ENCODE measurements around the gene USP38.

Gene USP38

GRCh38 chr4:143188136-143189088 lies 3.7 kb downstream of the USP38 start:
- DNase-seq (ENCODE audit: low read depth), result no peak
- peak overlapping the region; percentile 69 for H3K4me3 ChIP-seq (ENCODE audit: control insufficient read depth, low read depth, low read length)
- no peak for TF ChIP-seq CTCF (IDR thresholded peaks at IDR 0.05; ENCODE audit: control insufficient read depth, insufficient read depth, low read depth, low read length, missing control alignments)

GRCh38 chr4:143189528-143189927 lies 4.8 kb downstream of the USP38 start:
- no peak overlapping the region for H3K4me3 ChIP-seq (ENCODE audit: control insufficient read depth, low read depth, low read length)
- TF ChIP-seq CTCF (IDR thresholded peaks at IDR 0.05; ENCODE audit: control insufficient read depth, insufficient read depth, low read depth, low read length, missing control alignments), result no peak
- DNase-seq (ENCODE audit: low read depth), result no peak

- no peak for DNase-seq (ENCODE audit: low read depth)
- TF ChIP-seq CTCF (IDR thresholded peaks at IDR 0.05; ENCODE audit: control insufficient read depth, insufficient read depth, low read depth, low read length, missing control alignments), result no peak
- no peak overlapping the region for H3K4me3 ChIP-seq (ENCODE audit: control insufficient read depth, low read depth, low read length)
Observed at GRCh38 chr4:143195581-143195980, 10.9 kb downstream of the USP38 start.

GRCh38 chr4:143196323-143196722 lies 11.6 kb downstream of the USP38 start:
- no peak for DNase-seq (ENCODE audit: low read depth)
- no peak for TF ChIP-seq CTCF (IDR thresholded peaks at IDR 0.05; ENCODE audit: control insufficient read depth, insufficient read depth, low read depth, low read length, missing control alignments)
- H3K4me3 ChIP-seq (ENCODE audit: control insufficient read depth, low read depth, low read length), result no peak overlapping the region

GRCh38 chr4:143199503-143199902 lies 14.8 kb downstream of the USP38 start:
- TF ChIP-seq CTCF (IDR thresholded peaks at IDR 0.05; ENCODE audit: control insufficient read depth, insufficient read depth, low read depth, low read length, missing control alignments), result no peak
- DNase-seq (ENCODE audit: low read depth), result no peak
- no peak overlapping the region for H3K4me3 ChIP-seq (ENCODE audit: control insufficient read depth, low read depth, low read length)

- no peak overlapping the region for H3K4me3 ChIP-seq (ENCODE audit: control insufficient read depth, low read depth, low read length)
- no peak for DNase-seq (ENCODE audit: low read depth)
- peak; percentile 18 for TF ChIP-seq CTCF (IDR thresholded peaks at IDR 0.05; ENCODE audit: control insufficient read depth, insufficient read depth, low read depth, low read length, missing control alignments)
Observed at GRCh38 chr4:143202824-143203223, 18.1 kb downstream of the USP38 start.
